Neural progenitor cell (in vitro differentiated cells): ENCODE measurements around the gene RDX.

Source experiments
- CTCF ChIP-seq: fragments of 200-600 bp; sonication (generic); IDR thresholded peaks from 2 replicates; pipeline ENCODE4 v1.5.1; 2017; ENCODE audit warnings: antibody characterized with exemption, mild to moderate bottlenecking
- EZH2phosphoT487 ChIP-seq: fragments of 200-600 bp; sonication (generic); IDR thresholded peaks from 2 replicates; pipeline ENCODE4 v1.6.1; 2017; ENCODE audit warnings: antibody characterized with exemption

- TF ChIP-seq EZH2phosphoT487 (no peak), CTCF (no peak)
These were observed 112.0 kb downstream of the RDX start for GRCh38 chr11:110184456-110184855.
